Peyer's patch (tissue), 4 donors: ENCODE measurements around the gene CYBB. TPM values are rescaled to one million over a fixed set of nuclear protein-coding genes. Genes with fewer than 3 reads are reported as not detected.

Experiments used
- DNase-seq, 3 donors: peaks; one replicate each; pipeline ENCODE4 v3.0.0-alpha.2; 2017 to 2019
- H3K27ac ChIP-seq, 4 donors: fragments of 200-600 bp; sonication (generic); one replicate each; pipeline ENCODE4 v1.5.1; 2016 to 2019
- H3K27me3 ChIP-seq, 2 donors: fragments of 200-600 bp; sonication (generic); one replicate each; pipeline ENCODE4 v1.5.1; 2019
- H3K36me3 ChIP-seq, 3 donors: fragments of 200-600 bp; sonication (generic); one replicate each; pipeline ENCODE4 v1.5.1; 2016 to 2019
- H3K4me1 ChIP-seq, 4 donors: fragments of 200-600 bp; sonication (generic); one replicate each; pipeline ENCODE4 v1.5.1; 2016 to 2019
- H3K4me3 ChIP-seq, 4 donors: fragments of 200-600 bp; sonication (generic); 1 replicate in 3 of 4; 2 replicates in 1 of 4; pipeline ENCODE4 v1.5.1; 2016 to 2019; ENCODE audit warnings: mild to moderate bottlenecking in 1 of 4
- H3K9me3 ChIP-seq, 4 donors: fragments of 200-600 bp; sonication (generic); one replicate each; pipeline ENCODE4 v1.5.1; 2016 to 2019; ENCODE audit warnings: mild to moderate bottlenecking in 1 of 4
- POLR2A ChIP-seq, 2 donors: fragments of 450-650 bp; IDR thresholded peaks; one replicate each; pipeline ENCODE4 v1.5.1; 2017; ENCODE audit warnings: antibody characterized with exemption in 2 of 2, mild to moderate bottlenecking in 2 of 2, moderate library complexity in 2 of 2
- total RNA-seq, 4 donors: library from RNA; depleted of rRNA; stranded (reverse); fragments of >200 nt; gene quantifications; one replicate each; pipeline ENCODE4 v1.1.0, GENCODE V29; 2016
- TF ChIP-seq, protein P1 (sequence below), 6 experiments: fragments of 450-650 bp in 4 of 6; fragments of 200-600 bp in 2 of 6; sonication (generic) in 1 of 6; IDR thresholded peaks; one replicate each; pipeline ENCODE4 v1.5.1; 2017 to 2019; ENCODE audit warnings: antibody characterized with exemption in 6 of 6, mild to moderate bottlenecking in 3 of 6, moderate library complexity in 1 of 6

CYBB gene
- total RNA-seq, 4 donors from 2014 or later: 3.2 to 35.5 (median 6.8) TPM

DNA sequence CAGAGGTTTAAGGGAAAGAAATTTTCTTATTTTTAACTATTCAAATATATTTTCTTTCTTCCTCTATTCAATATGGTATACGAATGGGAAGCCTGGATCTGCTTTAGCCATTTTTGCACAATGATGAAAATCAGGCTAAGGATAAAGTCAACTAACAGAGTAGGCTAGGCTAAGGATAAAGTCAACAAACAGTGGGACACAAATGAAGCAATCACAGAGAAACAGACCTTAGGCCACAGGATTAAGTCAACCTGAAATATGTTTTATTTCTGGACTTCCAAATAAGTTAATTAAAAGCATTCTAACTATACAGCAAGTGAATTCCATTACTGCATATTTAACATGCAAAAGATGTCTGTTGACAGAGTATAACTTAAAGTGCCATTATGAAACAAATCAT is 50.5 kb downstream of the CYBB start:
- H3K9me3 ChIP-seq: no peaks in the 10 kb centered on the region
- no peak overlapping the region for H3K27ac ChIP-seq
- H3K4me1 ChIP-seq: no peaks in the 10 kb centered on the region
- TF ChIP-seq POLR2A (IDR thresholded peaks at IDR 0.05): no peak
- TF ChIP-seq, protein P1, sequence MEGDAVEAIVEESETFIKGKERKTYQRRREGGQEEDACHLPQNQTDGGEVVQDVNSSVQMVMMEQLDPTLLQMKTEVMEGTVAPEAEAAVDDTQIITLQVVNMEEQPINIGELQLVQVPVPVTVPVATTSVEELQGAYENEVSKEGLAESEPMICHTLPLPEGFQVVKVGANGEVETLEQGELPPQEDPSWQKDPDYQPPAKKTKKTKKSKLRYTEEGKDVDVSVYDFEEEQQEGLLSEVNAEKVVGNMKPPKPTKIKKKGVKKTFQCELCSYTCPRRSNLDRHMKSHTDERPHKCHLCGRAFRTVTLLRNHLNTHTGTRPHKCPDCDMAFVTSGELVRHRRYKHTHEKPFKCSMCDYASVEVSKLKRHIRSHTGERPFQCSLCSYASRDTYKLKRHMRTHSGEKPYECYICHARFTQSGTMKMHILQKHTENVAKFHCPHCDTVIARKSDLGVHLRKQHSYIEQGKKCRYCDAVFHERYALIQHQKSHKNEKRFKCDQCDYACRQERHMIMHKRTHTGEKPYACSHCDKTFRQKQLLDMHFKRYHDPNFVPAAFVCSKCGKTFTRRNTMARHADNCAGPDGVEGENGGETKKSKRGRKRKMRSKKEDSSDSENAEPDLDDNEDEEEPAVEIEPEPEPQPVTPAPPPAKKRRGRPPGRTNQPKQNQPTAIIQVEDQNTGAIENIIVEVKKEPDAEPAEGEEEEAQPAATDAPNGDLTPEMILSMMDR (IDR thresholded peaks at IDR 0.05): no peak
- no peaks in the 10 kb centered on the region for H3K36me3 ChIP-seq
- no peak for DNase-seq
- H3K27me3 ChIP-seq: no peaks in the 10 kb centered on the region
- H3K4me3 ChIP-seq: no peak overlapping the region

DNA sequence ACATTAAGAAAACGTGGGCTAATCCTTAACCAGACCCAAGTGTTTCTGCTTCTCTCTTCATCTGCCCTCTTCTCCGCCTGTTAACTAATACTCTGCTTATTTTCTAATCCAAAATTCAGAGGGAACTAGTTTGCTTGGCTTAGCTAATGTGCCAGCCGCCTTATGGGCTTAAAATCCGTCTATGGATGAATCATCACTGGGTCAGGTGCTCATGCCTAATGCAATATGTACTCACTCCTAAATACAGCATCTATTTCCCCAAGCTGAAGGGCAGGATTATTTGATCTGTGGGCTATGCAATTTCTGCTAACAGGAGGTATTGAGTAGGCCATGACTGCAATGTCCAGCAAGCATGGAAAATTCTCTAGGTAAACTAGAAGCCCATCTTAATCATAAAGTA is 55.1 kb downstream of the CYBB start:
- H3K36me3 ChIP-seq: no peaks in the 10 kb centered on the region
- no peaks in the 10 kb centered on the region for H3K4me1 ChIP-seq
- no peak overlapping the region for H3K4me3 ChIP-seq
- no peak for DNase-seq
- H3K27me3 ChIP-seq: no peaks in the 10 kb centered on the region
- H3K27ac ChIP-seq: no peak overlapping the region
- TF ChIP-seq POLR2A (IDR thresholded peaks at IDR 0.05): no peak
- TF ChIP-seq, protein P1 (IDR thresholded peaks at IDR 0.05): no peak
- no peaks in the 10 kb centered on the region for H3K9me3 ChIP-seq

DNA sequence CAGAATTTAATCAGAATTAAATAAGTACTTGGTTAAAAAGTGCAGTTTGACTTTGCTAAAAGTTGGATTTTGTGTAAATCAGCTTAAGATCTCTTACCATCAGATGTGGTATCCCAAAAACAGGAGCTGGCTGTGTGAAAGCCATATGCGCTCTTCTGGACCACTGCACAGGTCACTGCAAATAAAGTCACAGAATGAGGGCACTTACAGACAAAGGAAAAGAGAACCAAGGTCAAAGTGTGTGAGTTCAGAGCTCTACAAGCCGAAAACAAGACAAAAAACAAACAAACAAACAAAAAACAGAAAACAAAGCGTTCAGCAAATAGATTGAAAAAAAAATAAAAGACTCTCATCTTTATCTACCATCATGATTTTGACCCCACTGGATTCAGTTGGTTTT is 61.1 kb downstream of the CYBB start:
- Histone ChIP-seq H3K9me3 (no peaks in the 10 kb centered on the region), H3K27ac (no peak overlapping the region), H3K4me1 (no peaks in the 10 kb centered on the region), H3K4me3 (no peak overlapping the region), H3K27me3 (no peaks in the 10 kb centered on the region), H3K36me3 (no peaks in the 10 kb centered on the region)
- no peak for DNase-seq
- TF ChIP-seq POLR2A (IDR thresholded peaks at IDR 0.05): no peak
- TF ChIP-seq, protein P1 (IDR thresholded peaks at IDR 0.05): no peak

DNA sequence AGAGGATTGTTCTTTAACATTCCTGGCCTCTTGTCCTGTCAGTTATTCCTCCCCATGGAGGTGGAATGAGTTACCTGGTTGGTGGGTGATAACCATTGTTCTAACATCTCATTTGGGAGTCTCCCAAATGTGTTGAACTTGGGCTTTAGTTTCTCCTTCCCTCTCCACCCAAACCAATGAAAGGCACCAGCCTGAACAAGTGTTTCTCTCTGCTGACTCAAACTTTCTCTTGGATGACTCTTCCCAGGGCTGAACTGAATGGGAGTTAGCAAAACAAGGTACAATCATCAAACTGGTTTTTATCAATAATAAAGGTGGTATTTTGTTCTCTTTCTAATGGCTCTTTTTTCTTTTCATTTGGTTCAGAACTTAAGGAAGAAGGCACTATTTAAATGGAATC is 64.8 kb downstream of the CYBB start:
- DNase-seq: no peak
- Histone ChIP-seq H3K27me3 (no peaks in the 10 kb centered on the region), H3K4me1 (no peaks in the 10 kb centered on the region), H3K9me3 (no peaks in the 10 kb centered on the region), H3K36me3 (no peaks in the 10 kb centered on the region), H3K27ac (no peak overlapping the region), H3K4me3 (no peak overlapping the region)
- TF ChIP-seq POLR2A (IDR thresholded peaks at IDR 0.05): no peak
- TF ChIP-seq, protein P1 (IDR thresholded peaks at IDR 0.05): no peak

DNA sequence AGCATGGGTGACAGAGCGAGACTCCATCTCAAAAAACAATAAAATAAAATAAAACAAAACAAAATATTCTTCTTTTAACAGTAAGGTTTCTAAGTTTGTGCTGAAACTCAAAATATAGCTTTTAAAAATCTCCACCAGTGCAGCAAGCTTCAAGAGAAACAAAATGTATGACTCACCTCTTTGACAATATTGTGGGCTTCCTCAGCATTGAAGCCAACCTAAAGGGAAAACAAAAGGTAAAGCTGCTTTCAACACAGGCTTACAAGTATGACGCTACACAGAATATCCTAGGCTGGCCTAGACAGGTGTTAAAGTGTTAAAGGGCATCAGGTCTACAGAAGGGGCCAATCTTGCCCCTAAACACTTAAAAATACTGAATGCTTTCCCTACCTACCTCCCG is 66.3 kb downstream of the CYBB start:
- H3K27ac ChIP-seq: peak overlapping the region in 2 of 4 donors; percentile 90 to 92

More for the DNA sequence above, 66.3 kb downstream of the CYBB start:
- Histone ChIP-seq H3K9me3 (no peaks in the 10 kb centered on the region), H3K4me1 (no peaks in the 10 kb centered on the region), H3K36me3 (no peaks in the 10 kb centered on the region), H3K4me3 (peak overlapping the region in 1 of 4 donors; percentile 72), H3K27me3 (no peaks in the 10 kb centered on the region)
- no peak for TF ChIP-seq POLR2A (IDR thresholded peaks at IDR 0.05)
- TF ChIP-seq, protein P1 (IDR thresholded peaks at IDR 0.05): no peak
- DNase-seq: no peak
